ENCODE data around the gene SMR3A.

The SMR3A gene

DNA sequence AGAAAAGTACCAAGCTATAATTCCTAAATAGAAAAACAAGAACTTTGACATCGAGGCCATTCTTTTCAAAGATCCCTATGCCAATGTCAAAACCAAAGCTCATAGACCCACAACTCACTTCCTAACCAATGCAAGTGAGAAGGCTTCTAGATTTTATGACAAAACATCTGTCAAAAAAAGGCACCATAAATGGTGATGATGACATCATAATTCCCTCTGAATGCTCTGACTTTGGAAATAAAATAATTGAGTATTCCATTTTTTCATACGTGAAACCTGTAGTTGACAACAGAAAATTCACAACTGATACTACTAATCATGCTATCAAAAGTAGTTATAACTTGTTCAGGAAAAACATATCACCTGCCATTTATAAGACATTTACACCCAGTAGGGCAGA, 34.5 kb upstream of the SMR3A start:
- no peaks in the 10 kb centered on the region for H3F3A ChIP-seq (ENCODE audit: insufficient read depth)
- no peak for TF ChIP-seq EZH2phosphoT487 (conservative IDR thresholded peaks at IDR 0.05; ENCODE audit: low read length)
- TF ChIP-seq, protein P1, sequence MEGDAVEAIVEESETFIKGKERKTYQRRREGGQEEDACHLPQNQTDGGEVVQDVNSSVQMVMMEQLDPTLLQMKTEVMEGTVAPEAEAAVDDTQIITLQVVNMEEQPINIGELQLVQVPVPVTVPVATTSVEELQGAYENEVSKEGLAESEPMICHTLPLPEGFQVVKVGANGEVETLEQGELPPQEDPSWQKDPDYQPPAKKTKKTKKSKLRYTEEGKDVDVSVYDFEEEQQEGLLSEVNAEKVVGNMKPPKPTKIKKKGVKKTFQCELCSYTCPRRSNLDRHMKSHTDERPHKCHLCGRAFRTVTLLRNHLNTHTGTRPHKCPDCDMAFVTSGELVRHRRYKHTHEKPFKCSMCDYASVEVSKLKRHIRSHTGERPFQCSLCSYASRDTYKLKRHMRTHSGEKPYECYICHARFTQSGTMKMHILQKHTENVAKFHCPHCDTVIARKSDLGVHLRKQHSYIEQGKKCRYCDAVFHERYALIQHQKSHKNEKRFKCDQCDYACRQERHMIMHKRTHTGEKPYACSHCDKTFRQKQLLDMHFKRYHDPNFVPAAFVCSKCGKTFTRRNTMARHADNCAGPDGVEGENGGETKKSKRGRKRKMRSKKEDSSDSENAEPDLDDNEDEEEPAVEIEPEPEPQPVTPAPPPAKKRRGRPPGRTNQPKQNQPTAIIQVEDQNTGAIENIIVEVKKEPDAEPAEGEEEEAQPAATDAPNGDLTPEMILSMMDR (IDR thresholded peaks at IDR 0.05; ENCODE audit: insufficient read depth, low read length, poor library complexity, severe bottlenecking), result no peak
- H3K4me3 ChIP-seq (ENCODE audit: insufficient read depth, low read length, poor library complexity, severe bottlenecking), result no peak overlapping the region
- no peaks in the 10 kb centered on the region; the same call in 1 of the 2 replicates for H3K9me2 ChIP-seq (replicated peaks; ENCODE audit: insufficient read depth, low read length)
- H3K27ac ChIP-seq (ENCODE audit: low read depth, low read length), result no peak overlapping the region
- H3K4me2 ChIP-seq (ENCODE audit: low read depth, low read length, poor library complexity, severe bottlenecking), result no peak overlapping the region
- no peaks in the 10 kb centered on the region for H4K20me1 ChIP-seq (ENCODE audit: low read depth, low read length)
- no peaks in the 10 kb centered on the region for H3K27me3 ChIP-seq (ENCODE audit: low read length)
- no peak overlapping the region for H3K9ac ChIP-seq (ENCODE audit: low read length)
- no peaks in the 10 kb centered on the region for H3K79me2 ChIP-seq (ENCODE audit: insufficient read depth, low read length)
- no peak overlapping the region for H2AFZ ChIP-seq (ENCODE audit: low read depth, low read length, severe bottlenecking)
- H3K9me3 ChIP-seq (ENCODE audit: insufficient read depth, low read length), result no peaks in the 10 kb centered on the region
- no peaks in the 10 kb centered on the region for H3K36me3 ChIP-seq (ENCODE audit: low read length)

DNA sequence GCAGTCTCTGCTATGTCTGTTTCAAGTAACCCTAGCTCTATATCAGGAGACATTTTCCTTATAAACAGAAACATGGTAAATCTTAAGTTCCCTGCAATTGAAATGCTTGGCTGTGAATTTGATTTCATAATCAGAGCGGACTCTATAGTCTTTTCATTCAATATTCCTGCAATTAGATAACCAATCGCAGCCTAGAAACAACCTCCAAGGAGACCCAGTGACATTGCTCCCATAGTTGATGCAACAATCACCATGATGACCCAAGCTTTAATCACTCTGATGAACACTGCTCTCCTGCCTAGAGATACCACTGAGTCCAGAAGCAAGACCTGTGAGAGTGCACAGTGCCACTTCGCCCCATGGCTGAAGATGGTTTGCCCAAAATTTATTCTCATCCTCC, 25.9 kb upstream of the SMR3A start, which contains the start of gene CABS1:
CABS1 (plus strand) TSS at position 301 of the 400 bp plus-strand sequence; CDS start at position 360, 59 bp downstream.
- no peaks in the 10 kb centered on the region for H3K9me2 ChIP-seq (replicated peaks; ENCODE audit: insufficient read depth, low read length)
- no peaks in the 10 kb centered on the region for H3K27me3 ChIP-seq (ENCODE audit: low read length)
- TF ChIP-seq, protein P1 (IDR thresholded peaks at IDR 0.05; ENCODE audit: insufficient read depth, low read length, poor library complexity, severe bottlenecking), result no peak
- TF ChIP-seq EZH2phosphoT487 (conservative IDR thresholded peaks at IDR 0.05; ENCODE audit: low read length), result no peak
- H3K36me3 ChIP-seq (ENCODE audit: low read length), result no peaks in the 10 kb centered on the region
- no peaks in the 10 kb centered on the region for H3K9me3 ChIP-seq (ENCODE audit: insufficient read depth, low read length)
- H3K27ac ChIP-seq (ENCODE audit: low read depth, low read length), result no peak within 1 kb of the TSS
- no peaks in the 10 kb centered on the region for H3K79me2 ChIP-seq (ENCODE audit: insufficient read depth, low read length)
- no peak within 1 kb of the TSS for H3K9ac ChIP-seq (ENCODE audit: low read length)
- H3F3A ChIP-seq (ENCODE audit: insufficient read depth), result no peaks in the 10 kb centered on the region
- H4K20me1 ChIP-seq (ENCODE audit: low read depth, low read length), result no peaks in the 10 kb centered on the region
- no peak within 1 kb of the TSS for H2AFZ ChIP-seq (ENCODE audit: low read depth, low read length, severe bottlenecking)
- H3K4me2 ChIP-seq (ENCODE audit: low read depth, low read length, poor library complexity, severe bottlenecking), result no peak within 1 kb of the TSS
- H3K4me3 ChIP-seq (ENCODE audit: insufficient read depth, low read length, poor library complexity, severe bottlenecking), result no peak within 1 kb of the TSS

DNA sequence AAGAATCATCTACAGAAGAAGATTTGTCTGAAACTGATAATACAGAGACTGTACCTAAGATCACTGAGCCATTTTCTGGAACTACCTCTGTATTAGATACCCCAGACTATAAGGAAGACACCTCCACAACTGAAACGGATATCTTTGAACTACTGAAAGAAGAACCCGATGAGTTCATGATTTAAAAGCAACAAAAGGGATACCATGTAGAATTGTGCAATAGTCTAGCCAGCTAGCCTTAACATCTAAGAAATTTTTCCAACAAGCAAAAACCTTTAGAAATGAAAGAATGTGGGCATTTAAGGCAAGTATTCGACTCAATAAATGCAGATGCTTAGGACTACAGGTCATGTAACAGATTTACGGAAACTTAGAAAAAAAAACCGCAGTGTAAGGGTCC, 24.5 kb upstream of the SMR3A start:
- Histone ChIP-seq H2AFZ (ENCODE audit: low read depth, low read length, severe bottlenecking) (no peak overlapping the region), H3K4me3 (ENCODE audit: insufficient read depth, low read length, poor library complexity, severe bottlenecking) (no peak overlapping the region), H3K36me3 (ENCODE audit: low read length) (no peaks in the 10 kb centered on the region), H3K4me2 (ENCODE audit: low read depth, low read length, poor library complexity, severe bottlenecking) (no peak overlapping the region), H3K79me2 (ENCODE audit: insufficient read depth, low read length) (no peaks in the 10 kb centered on the region), H3F3A (ENCODE audit: insufficient read depth) (no peaks in the 10 kb centered on the region), H4K20me1 (ENCODE audit: low read depth, low read length) (no peaks in the 10 kb centered on the region), H3K9me3 (ENCODE audit: insufficient read depth, low read length) (no peaks in the 10 kb centered on the region), H3K27me3 (ENCODE audit: low read length) (no peaks in the 10 kb centered on the region), H3K27ac (ENCODE audit: low read depth, low read length) (no peak overlapping the region), H3K9me2 (replicated peaks; ENCODE audit: insufficient read depth, low read length) (no peaks in the 10 kb centered on the region), H3K9ac (ENCODE audit: low read length) (no peak overlapping the region)
- TF ChIP-seq EZH2phosphoT487 (conservative IDR thresholded peaks at IDR 0.05; ENCODE audit: low read length), result no peak
- TF ChIP-seq, protein P1 (IDR thresholded peaks at IDR 0.05; ENCODE audit: insufficient read depth, low read length, poor library complexity, severe bottlenecking), result no peak

Data from SU-DHL-6 (cell line).